K562 (cell line): ENCODE results near the gene CDC25B. TPM values are rescaled to one million over a fixed set of nuclear protein-coding genes. Genes with fewer than 3 reads are reported as not detected.

Experiments
- ATAC-seq: fragments of 200-7000 bp; cut with Tn5 transposase; 3 replicates; pipeline ENCODE4 v1.9.1; 2020; ENCODE audit warnings: moderate library complexity
- BruUV-seq: library from RNA; stranded (reverse); fragments of 400-500 nt; replicated peaks from 2 replicates; lab custom pipeline; 2021; lab: Mats Ljungman, UMichigan
- CTCF ChIA-PET: fragments of 300-600 bp; formaldehyde crosslinking; extraction: SDS; loops from one replicate; lab custom pipeline; 2021; ENCODE audit warnings: low intra/inter-chr PET ratio; lab: Yijun Ruan, JAX
- POLR2A ChIA-PET: fragments of 300-600, 350-650 bp; sonication (Branson Sonifier 250); formaldehyde crosslinking; extraction: SDS; loops from one replicate; lab custom pipeline; 2021; ENCODE audit warnings: antibody characterized with exemption, inconsistent platforms; lab: Yijun Ruan, JAX
- DNase-seq, 4 experiments: peaks; one replicate each; pipeline versions ENCODE4 v3.0.0 to v3.0.0-alpha.2; 2011 to 2018; ENCODE audit warnings: low spot score in 3 of 4, mixed read lengths in 3 of 4; ENCODE audit errors: extremely low read depth in 1 of 4
- FAIRE-seq: peaks from 2 replicates; lab custom pipeline; 2011; peaks lifted over from hg19 to GRCh38; lab: Jason Lieb, UNC
- H2AFZ ChIP-seq: 2 replicates; pipeline ENCODE4 v1.6.0; 2011; ENCODE audit warnings: low read depth, low read length, control low read depth, inconsistent platforms
- H3K27ac ChIP-seq: fragments of 200-600 bp; 3 replicates; pipeline ENCODE4 v1.8.0; 2011; ENCODE audit warnings: low read depth, mild to moderate bottlenecking, control low read depth, inconsistent platforms, low read length, moderate library complexity, mixed read lengths; ENCODE audit errors: extremely low read depth
- H3K27me3 ChIP-seq, 2 experiments: fragments of 300-600 bp in 1 of 2; 2 replicates in 1 of 2; 3 replicates in 1 of 2; pipeline versions ENCODE4 v1.6.0 to v1.8.0; 2011; ENCODE audit warnings: inconsistent platforms in 2 of 2, low read length in 2 of 2, mild to moderate bottlenecking in 1 of 2, mixed read lengths in 1 of 2, moderate library complexity in 1 of 2; ENCODE audit not compliant: control insufficient read depth in 2 of 2, insufficient read depth in 2 of 2
- H3K36me3 ChIP-seq: fragments of 300-600 bp; 3 replicates; pipeline ENCODE4 v1.8.0; 2011; ENCODE audit warnings: mild to moderate bottlenecking, low read length, inconsistent platforms; ENCODE audit not compliant: control insufficient read depth, insufficient read depth
- H3K4me1 ChIP-seq, 2 experiments: fragments of 200-600 bp in 1 of 2; replicated peaks in 1 of 2; 2 replicates in 1 of 2; 3 replicates in 1 of 2; pipeline versions ENCODE4 v1.5.1 to v1.8.0; 2011; ENCODE audit warnings: inconsistent platforms in 2 of 2, low read length in 2 of 2, mild to moderate bottlenecking in 1 of 2, mixed read lengths in 1 of 2, moderate library complexity in 1 of 2; ENCODE audit not compliant: control insufficient read depth in 2 of 2, insufficient read depth in 2 of 2
- H3K4me2 ChIP-seq: 2 replicates; pipeline ENCODE4 v1.6.1; 2011; ENCODE audit warnings: low read length, control low read depth, inconsistent platforms, mixed read lengths; ENCODE audit not compliant: insufficient read depth
- H3K4me3 ChIP-seq: fragments of 200-600 bp; sonication (generic), shearing (Covaris generic); 2 replicates; pipeline ENCODE4 v1.5.1; 2016; ENCODE audit warnings: control low read depth, inconsistent platforms
- H3K79me2 ChIP-seq: fragments of 200-600 bp; 3 replicates; pipeline ENCODE4 v1.8.0; 2011; ENCODE audit warnings: low read length, inconsistent platforms; ENCODE audit not compliant: control insufficient read depth, insufficient read depth
- H3K9ac ChIP-seq, 2 experiments: 2 replicates each; pipeline versions ENCODE4 v1.6.0 to v1.6.1; 2011; ENCODE audit warnings: low read depth in 2 of 2, low read length in 2 of 2, control low read depth in 1 of 2, inconsistent platforms in 1 of 2, mild to moderate bottlenecking in 1 of 2, mixed read lengths in 1 of 2; ENCODE audit not compliant: insufficient read depth in 1 of 2
- H3K9me1 ChIP-seq: one replicate; pipeline ENCODE4 v1.6.0; 2011; ENCODE audit warnings: inconsistent platforms, mild to moderate bottlenecking, low read length, moderate library complexity; ENCODE audit not compliant: control insufficient read depth, insufficient read depth
- H3K9me3 ChIP-seq: replicated peaks from 2 replicates; pipeline ENCODE4 v1.5.1; 2011; ENCODE audit warnings: low read depth, low read length, inconsistent platforms; ENCODE audit not compliant: control insufficient read depth, insufficient read depth
- H4K20me1 ChIP-seq: replicated peaks from 2 replicates; pipeline ENCODE4 v1.6.1; 2011; ENCODE audit warnings: low read length, inconsistent platforms, mixed read lengths; ENCODE audit not compliant: control insufficient read depth, insufficient read depth
- FOXJ2 ChIP-seq: fragments of 200-800 bp; sonication (Bioruptor generic); IDR thresholded peaks from 2 replicates; pipeline ENCODE4 v1.6.1; 2016; ENCODE audit warnings: missing genetic modification characterization, missing compliant biosample characterization
- HIVEP1 ChIP-seq: fragments of 250-450 bp; sonication (Bioruptor Pico); IDR thresholded peaks from 2 replicates; pipeline ENCODE4 v1.4.0; 2020; ENCODE audit warnings: mild to moderate bottlenecking
- ILK ChIP-seq: fragments of 450-650 bp; IDR thresholded peaks from 2 replicates; pipeline ENCODE4 v1.6.1; 2016; ENCODE audit warnings: missing genetic modification characterization, low read depth, mild to moderate bottlenecking, missing compliant biosample characterization, moderate library complexity, borderline replicate concordance
- MAFF ChIP-seq: IDR thresholded peaks from 2 replicates; pipeline ENCODE4 v1.6.1; 2012; ENCODE audit warnings: low read length, improper control_type of control experiment
- NCOA6 ChIP-seq: fragments of 450-650 bp; IDR thresholded peaks from 2 replicates; pipeline ENCODE4 v1.6.1; 2017; ENCODE audit warnings: mild to moderate bottlenecking
- NFE2L1 ChIP-seq: fragments of 450-650 bp; IDR thresholded peaks from 2 replicates; pipeline ENCODE4 v1.6.1; 2016; ENCODE audit warnings: missing genetic modification characterization, low read depth, mild to moderate bottlenecking, missing compliant biosample characterization, moderate library complexity, borderline replicate concordance
- PCBP2 ChIP-seq: fragments of 200-400 bp; formaldehyde crosslinking; IDR thresholded peaks from 2 replicates; pipeline ENCODE4 v1.6.1; 2018; ENCODE audit warnings: low read length, low read depth, mild to moderate bottlenecking, moderate library complexity; ENCODE audit not compliant: poor library complexity, severe bottlenecking
- PHF21A ChIP-seq: fragments of 450-650 bp; IDR thresholded peaks from 2 replicates; pipeline ENCODE4 v1.6.1; 2017; ENCODE audit warnings: low read depth, borderline replicate concordance
- POU5F1 ChIP-seq: fragments of 150-350 bp; IDR thresholded peaks from 2 replicates; pipeline ENCODE4 v1.6.1; 2014; ENCODE audit warnings: borderline replicate concordance, low read length, low read depth, mild to moderate bottlenecking; ENCODE audit not compliant: partially characterized antibody
- RBFOX2 ChIP-seq: fragments of 200-400 bp; formaldehyde crosslinking; IDR thresholded peaks from 2 replicates; pipeline ENCODE4 v1.6.1; 2017; ENCODE audit warnings: low read depth, mild to moderate bottlenecking, low read length, moderate library complexity
- TCF7 ChIP-seq: sonication (generic); IDR thresholded peaks from 2 replicates; pipeline ENCODE4 v1.6.1; 2016; ENCODE audit warnings: antibody characterized with exemption, borderline replicate concordance
- YBX1 ChIP-seq: fragments of 450-650 bp; IDR thresholded peaks from 2 replicates; pipeline ENCODE4 v1.7.1; 2016; ENCODE audit warnings: mild to moderate bottlenecking
- ZNF12 ChIP-seq: sonication (generic); formaldehyde crosslinking; IDR thresholded peaks from 2 replicates; pipeline ENCODE4 v1.4.0; 2020; ENCODE audit warnings: mild to moderate bottlenecking, missing genetic modification reagents
- ZNF507 ChIP-seq: conservative IDR thresholded peaks from 2 replicates; pipeline ENCODE4 v1.6.1; 2017; ENCODE audit warnings: missing genetic modification characterization, missing compliant biosample characterization
- WGBS: fragments of 100-300 bp; shearing (Covaris generic); methylation state at CpG from one replicate; pipeline ENCODE4 v1.1.6; 2016; ENCODE audit warnings: low coverage, mixed read lengths; ENCODE audit not compliant: insufficient coverage; ENCODE audit errors: missing lambda C conversion rate; 5-methylcytosine and 5-hydroxymethylcytosine counted together
- in situ Hi-C: fragments of 300-500 bp; cut with MboI; formaldehyde crosslinking; loops from 4 replicates; pipeline ENCODE4 v1.15.0; 2018; ENCODE audit warnings: inconsistent platforms, mixed read lengths
- intact Hi-C: fragments of 100-400 bp; cut with micrococcal nuclease; formaldehyde crosslinking; loops from 2 replicates; pipeline ENCODE4 v1.14.2; 2022
- polyA plus RNA-seq, 8 experiments: library from polyadenylated mRNA; depleted of rRNA in 4 of 8; stranded (reverse) in 5 of 8; unstranded in 3 of 8; fragments of >200 nt; fragmentation: Nextera tagmentation in 2 of 8; fragmentation: Illumina TruSeq in 1 of 8; extraction: Ambion mirVana in 2 of 8; extraction: Trizol in 1 of 8; gene quantifications; 2 replicates each; pipeline versions ENCODE4 v1.2.1 to v1.2.3, GENCODE V29; 2011 to 2014; ENCODE audit warnings: inconsistent platforms in 1 of 8, missing spikeins in 1 of 8
- total RNA-seq, 7 experiments: library from RNA; depleted of rRNA in 6 of 7; stranded (reverse); fragments of >200 nt in 6 of 7; fragmentation: Illumina TruSeq in 2 of 7; extraction: Trizol in 2 of 7; gene quantifications; 2 replicates each; pipeline versions ENCODE4 v1.2.1 to v1.2.3, GENCODE V29; 2011 to 2021; ENCODE audit warnings: low replicate concordance in 1 of 7
- TF ChIP-seq, protein P1 (sequence below): fragments of 450-650 bp; IDR thresholded peaks from 2 replicates; pipeline ENCODE4 v1.6.1; 2017; ENCODE audit warnings: antibody characterized with exemption

Gene CDC25B
- total and polyA plus RNA-seq, 9 of the 15 experiments (the other 6 are each of a cell fraction or from before 2014, with no cell fraction given), result 2.3 to 35.7 (median 9.5) TPM

DNA sequence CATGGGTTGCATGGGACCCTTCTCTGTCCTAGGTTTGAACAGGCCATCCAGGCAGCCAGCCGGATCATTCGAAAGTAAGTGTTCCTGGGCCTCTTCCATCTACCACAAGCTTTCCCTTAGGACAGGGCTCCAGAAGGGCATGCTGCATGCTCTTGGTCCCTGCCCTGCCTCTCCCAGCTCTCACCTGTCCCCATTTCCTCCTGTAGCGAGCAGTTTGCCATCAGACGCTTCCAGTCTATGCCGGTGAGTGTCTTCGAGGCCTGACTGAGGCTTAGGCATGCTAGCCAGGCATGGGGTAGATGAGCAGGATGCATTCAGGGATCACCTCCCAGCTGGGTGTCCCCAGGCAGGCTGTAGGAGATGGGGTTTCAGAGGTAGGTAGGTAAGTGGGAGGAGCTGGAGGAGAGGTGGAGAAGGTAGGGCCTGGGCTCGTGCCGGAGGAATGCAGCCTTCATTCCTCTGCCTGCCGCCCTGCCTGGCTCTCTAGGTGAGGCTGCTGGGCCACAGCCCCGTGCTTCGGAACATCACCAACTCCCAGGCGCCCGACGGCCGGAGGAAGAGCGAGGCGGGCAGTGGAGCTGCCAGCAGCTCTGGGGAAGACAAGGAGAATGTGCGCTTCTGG is 4.3 kb downstream of the CDC25B start:
- TF ChIP-seq RBFOX2 (peak; percentile 40; the same call in 1 of the 2 replicates), FOXJ2 (tag) (no peak), NCOA6 (no peak), PHF21A (no peak)
- peaks cover 62% of the 10 kb centered on the region; the same call in 2 of the 3 replicates for H3K36me3 ChIP-seq
- no peak overlapping the region for H3K4me2 ChIP-seq
- H3K27me3 ChIP-seq, result no peaks in the 10 kb centered on the region
- DNase-seq (no peak), FAIRE-seq (no peak), ATAC-seq (no peak)
- H3K9ac ChIP-seq, result 0 out of 4 replicates have a peak overlapping the region, but pooled peaks of 1 of the 2 experiments have one; percentile 26
- no peaks in the 10 kb centered on the region for H3K9me1 ChIP-seq
- 86% methylated on average over 10 of the region's 18 CpGs for WGBS
- peaks cover 12% of the 10 kb centered on the region; the same call in 2 of the 3 replicates for H3K79me2 ChIP-seq
- H3K9me3 ChIP-seq, result no peaks in the 10 kb centered on the region
- no peak overlapping the region for H3K4me3 ChIP-seq
- H4K20me1 ChIP-seq, result no peaks in the 10 kb centered on the region
- ChIA-PET CTCF (no interaction called here), POLR2A (interaction anchor here (0.8 to 1.6 kb wide), 2 partner anchors 10 to 20 kb away, joined by 4 to 6 read pairs; partner anchors contain the start of gene AP5S1)
- in situ Hi-C loops, result no loop called here
- no peak overlapping the region for H2AFZ ChIP-seq
- no TSS peak for BruUV-seq
- H3K4me1 ChIP-seq, result peaks cover 14 to 43% of the 10 kb centered on the region in 2 experiments; a peak in 4 of 5 replicates
- intact Hi-C loops, result no loop called here
- H3K27ac ChIP-seq, result no peak overlapping the region

DNA sequence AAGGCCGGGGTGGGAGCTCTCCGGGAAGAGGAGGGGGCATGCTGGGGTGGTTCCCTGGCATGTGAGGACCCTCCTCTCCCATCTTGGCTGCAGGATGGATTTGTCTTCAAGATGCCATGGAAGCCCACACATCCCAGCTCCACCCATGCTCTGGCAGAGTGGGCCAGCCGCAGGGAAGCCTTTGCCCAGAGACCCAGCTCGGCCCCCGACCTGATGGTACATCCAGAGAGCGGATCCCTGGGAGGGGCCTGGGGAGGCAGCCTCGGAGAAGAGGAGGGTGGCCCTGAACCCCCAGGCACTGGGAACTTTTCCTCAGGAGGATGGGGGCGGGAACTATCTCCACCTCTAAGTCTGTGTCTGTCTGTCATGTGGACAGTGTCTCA is 4.8 kb downstream of the CDC25B start:
- H3K9me3 ChIP-seq, result no peaks in the 10 kb centered on the region
- H3K9me1 ChIP-seq, result no peaks in the 10 kb centered on the region
- no peak overlapping the region for H3K4me3 ChIP-seq
- no peak overlapping the region for H2AFZ ChIP-seq
- 96% methylated on average over 2 of the region's 8 CpGs for WGBS
- POLR2A ChIA-PET, result interaction anchor here (0.7 to 1.6 kb wide), 3 partner anchors 11 to 60 kb away, joined by 3 to 6 read pairs (median 4); partner anchors contain the start of gene AP5S1
- CTCF ChIA-PET, result no interaction called here
- intact Hi-C loops (no loop called here), in situ Hi-C loops (no loop called here)
- ATAC-seq, result no peak
- H3K79me2 ChIP-seq, result peaks cover 12% of the 10 kb centered on the region; the same call in 2 of the 3 replicates
- H3K27me3 ChIP-seq, result no peaks in the 10 kb centered on the region
- FAIRE-seq, result no peak
- peaks cover 67% of the 10 kb centered on the region; the same call in 2 of the 3 replicates for H3K36me3 ChIP-seq
- no peak overlapping the region for H3K9ac ChIP-seq
- DNase-seq, result no peak
- BruUV-seq, result no TSS peak
- H3K4me2 ChIP-seq, result no peak overlapping the region
- no peak overlapping the region for H3K27ac ChIP-seq
- H4K20me1 ChIP-seq, result no peaks in the 10 kb centered on the region
- H3K4me1 ChIP-seq, result peaks cover 19 to 42% of the 10 kb centered on the region in 2 experiments; a peak in 4 of 5 replicates
- TF ChIP-seq, protein P1, sequence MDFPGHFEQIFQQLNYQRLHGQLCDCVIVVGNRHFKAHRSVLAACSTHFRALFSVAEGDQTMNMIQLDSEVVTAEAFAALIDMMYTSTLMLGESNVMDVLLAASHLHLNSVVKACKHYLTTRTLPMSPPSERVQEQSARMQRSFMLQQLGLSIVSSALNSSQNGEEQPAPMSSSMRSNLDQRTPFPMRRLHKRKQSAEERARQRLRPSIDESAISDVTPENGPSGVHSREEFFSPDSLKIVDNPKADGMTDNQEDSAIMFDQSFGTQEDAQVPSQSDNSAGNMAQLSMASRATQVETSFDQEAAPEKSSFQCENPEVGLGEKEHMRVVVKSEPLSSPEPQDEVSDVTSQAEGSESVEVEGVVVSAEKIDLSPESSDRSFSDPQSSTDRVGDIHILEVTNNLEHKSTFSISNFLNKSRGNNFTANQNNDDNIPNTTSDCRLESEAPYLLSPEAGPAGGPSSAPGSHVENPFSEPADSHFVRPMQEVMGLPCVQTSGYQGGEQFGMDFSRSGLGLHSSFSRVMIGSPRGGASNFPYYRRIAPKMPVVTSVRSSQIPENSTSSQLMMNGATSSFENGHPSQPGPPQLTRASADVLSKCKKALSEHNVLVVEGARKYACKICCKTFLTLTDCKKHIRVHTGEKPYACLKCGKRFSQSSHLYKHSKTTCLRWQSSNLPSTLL, result no peak
- TF ChIP-seq NFE2L1 (tag), result no peak
- TF ChIP-seq ZNF507, result no peak
- TF ChIP-seq ZNF12, result no peak
- no peak for TF ChIP-seq MAFF
- no peak for TF ChIP-seq POU5F1
- TF ChIP-seq ILK (tag), result no peak
- no peak for TF ChIP-seq YBX1
- TF ChIP-seq TCF7, result no peak
- TF ChIP-seq HIVEP1 (CRISPR knock-in tag), result no peak
- TF ChIP-seq FOXJ2 (tag), result no peak
- TF ChIP-seq PCBP2, result no peak
